ENCODE results near the gene SGSH.

Gene SGSH

DNA sequence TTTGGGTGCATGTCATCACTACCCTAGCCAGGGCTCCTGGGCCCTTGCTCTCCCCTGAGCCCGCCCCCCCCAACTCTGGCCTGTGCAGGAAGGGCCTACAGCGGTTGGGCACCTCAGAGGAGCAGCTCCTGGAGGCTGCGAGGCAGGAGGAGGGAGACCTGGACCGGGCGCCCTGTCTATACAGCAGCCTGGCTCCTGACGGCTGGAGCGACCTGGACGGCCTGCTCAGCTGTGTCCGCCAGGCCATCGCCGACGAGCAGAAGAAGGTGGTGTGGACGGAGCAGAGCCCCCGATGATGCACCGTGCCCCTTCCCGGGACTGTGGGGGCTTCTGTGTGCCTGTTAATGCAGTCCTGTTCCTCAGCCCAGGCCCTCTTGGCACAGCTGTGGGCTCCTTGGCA lies 12.1 kb downstream of the SGSH start:
- no peak; the same call in 1 of the 3 replicates for ATAC-seq
- TF ChIP-seq ZFP3 (CRISPR knock-in tag; IDR thresholded peaks at IDR 0.05) (no peak), OSR1 (CRISPR knock-in tag; IDR thresholded peaks at IDR 0.05) (no peak), ESRRG (CRISPR knock-in tag; IDR thresholded peaks at IDR 0.05) (no peak), ARNTL (CRISPR knock-in tag; IDR thresholded peaks at IDR 0.05; ENCODE audit: borderline replicate concordance, low read depth) (no peak), ZNF565 (CRISPR knock-in tag; conservative IDR thresholded peaks at IDR 0.05; ENCODE audit: low read depth) (no peak), ISL1 (CRISPR knock-in tag; IDR thresholded peaks at IDR 0.05) (no peak), GLIS3 (CRISPR knock-in tag; IDR thresholded peaks at IDR 0.05) (no peak), CSDC2 (CRISPR knock-in tag; IDR thresholded peaks at IDR 0.05) (no peak), ZNF70 (CRISPR knock-in tag; IDR thresholded peaks at IDR 0.05) (no peak), TCF4 (CRISPR knock-in tag; IDR thresholded peaks at IDR 0.05; ENCODE audit: borderline replicate concordance) (no peak), TOX (CRISPR knock-in tag; IDR thresholded peaks at IDR 0.05; ENCODE audit: borderline replicate concordance) (no peak), ZC3H10 (CRISPR knock-in tag; IDR thresholded peaks at IDR 0.05) (no peak), ZNF8 (CRISPR knock-in tag; IDR thresholded peaks at IDR 0.05) (no peak), RARB (CRISPR knock-in tag; IDR thresholded peaks at IDR 0.05) (no peak)
- TF ChIP-seq, protein P1, sequence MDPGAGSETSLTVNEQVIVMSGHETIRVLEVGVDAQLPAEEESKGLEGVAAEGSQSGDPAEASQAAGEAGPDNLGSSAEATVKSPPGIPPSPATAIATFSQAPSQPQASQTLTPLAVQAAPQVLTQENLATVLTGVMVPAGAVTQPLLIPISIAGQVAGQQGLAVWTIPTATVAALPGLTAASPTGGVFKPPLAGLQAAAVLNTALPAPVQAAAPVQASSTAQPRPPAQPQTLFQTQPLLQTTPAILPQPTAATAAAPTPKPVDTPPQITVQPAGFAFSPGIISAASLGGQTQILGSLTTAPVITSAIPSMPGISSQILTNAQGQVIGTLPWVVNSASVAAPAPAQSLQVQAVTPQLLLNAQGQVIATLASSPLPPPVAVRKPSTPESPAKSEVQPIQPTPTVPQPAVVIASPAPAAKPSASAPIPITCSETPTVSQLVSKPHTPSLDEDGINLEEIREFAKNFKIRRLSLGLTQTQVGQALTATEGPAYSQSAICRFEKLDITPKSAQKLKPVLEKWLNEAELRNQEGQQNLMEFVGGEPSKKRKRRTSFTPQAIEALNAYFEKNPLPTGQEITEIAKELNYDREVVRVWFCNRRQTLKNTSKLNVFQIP (CRISPR knock-in tag; IDR thresholded peaks at IDR 0.05; ENCODE audit: borderline replicate concordance, low read depth), result no peak
- TF ChIP-seq, protein P2, sequence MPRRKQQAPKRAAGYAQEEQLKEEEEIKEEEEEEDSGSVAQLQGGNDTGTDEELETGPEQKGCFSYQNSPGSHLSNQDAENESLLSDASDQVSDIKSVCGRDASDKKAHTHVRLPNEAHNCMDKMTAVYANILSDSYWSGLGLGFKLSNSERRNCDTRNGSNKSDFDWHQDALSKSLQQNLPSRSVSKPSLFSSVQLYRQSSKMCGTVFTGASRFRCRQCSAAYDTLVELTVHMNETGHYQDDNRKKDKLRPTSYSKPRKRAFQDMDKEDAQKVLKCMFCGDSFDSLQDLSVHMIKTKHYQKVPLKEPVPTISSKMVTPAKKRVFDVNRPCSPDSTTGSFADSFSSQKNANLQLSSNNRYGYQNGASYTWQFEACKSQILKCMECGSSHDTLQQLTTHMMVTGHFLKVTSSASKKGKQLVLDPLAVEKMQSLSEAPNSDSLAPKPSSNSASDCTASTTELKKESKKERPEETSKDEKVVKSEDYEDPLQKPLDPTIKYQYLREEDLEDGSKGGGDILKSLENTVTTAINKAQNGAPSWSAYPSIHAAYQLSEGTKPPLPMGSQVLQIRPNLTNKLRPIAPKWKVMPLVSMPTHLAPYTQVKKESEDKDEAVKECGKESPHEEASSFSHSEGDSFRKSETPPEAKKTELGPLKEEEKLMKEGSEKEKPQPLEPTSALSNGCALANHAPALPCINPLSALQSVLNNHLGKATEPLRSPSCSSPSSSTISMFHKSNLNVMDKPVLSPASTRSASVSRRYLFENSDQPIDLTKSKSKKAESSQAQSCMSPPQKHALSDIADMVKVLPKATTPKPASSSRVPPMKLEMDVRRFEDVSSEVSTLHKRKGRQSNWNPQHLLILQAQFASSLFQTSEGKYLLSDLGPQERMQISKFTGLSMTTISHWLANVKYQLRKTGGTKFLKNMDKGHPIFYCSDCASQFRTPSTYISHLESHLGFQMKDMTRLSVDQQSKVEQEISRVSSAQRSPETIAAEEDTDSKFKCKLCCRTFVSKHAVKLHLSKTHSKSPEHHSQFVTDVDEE (CRISPR knock-in tag; IDR thresholded peaks at IDR 0.05), result no peak
- TF ChIP-seq, protein P3, sequence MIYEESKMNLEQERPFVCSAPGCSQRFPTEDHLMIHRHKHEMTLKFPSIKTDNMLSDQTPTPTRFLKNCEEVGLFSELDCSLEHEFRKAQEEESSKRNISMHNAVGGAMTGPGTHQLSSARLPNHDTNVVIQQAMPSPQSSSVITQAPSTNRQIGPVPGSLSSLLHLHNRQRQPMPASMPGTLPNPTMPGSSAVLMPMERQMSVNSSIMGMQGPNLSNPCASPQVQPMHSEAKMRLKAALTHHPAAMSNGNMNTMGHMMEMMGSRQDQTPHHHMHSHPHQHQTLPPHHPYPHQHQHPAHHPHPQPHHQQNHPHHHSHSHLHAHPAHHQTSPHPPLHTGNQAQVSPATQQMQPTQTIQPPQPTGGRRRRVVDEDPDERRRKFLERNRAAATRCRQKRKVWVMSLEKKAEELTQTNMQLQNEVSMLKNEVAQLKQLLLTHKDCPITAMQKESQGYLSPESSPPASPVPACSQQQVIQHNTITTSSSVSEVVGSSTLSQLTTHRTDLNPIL (CRISPR knock-in tag; IDR thresholded peaks at IDR 0.05; ENCODE audit: low read depth), result no peak
- TF ChIP-seq, protein P4, sequence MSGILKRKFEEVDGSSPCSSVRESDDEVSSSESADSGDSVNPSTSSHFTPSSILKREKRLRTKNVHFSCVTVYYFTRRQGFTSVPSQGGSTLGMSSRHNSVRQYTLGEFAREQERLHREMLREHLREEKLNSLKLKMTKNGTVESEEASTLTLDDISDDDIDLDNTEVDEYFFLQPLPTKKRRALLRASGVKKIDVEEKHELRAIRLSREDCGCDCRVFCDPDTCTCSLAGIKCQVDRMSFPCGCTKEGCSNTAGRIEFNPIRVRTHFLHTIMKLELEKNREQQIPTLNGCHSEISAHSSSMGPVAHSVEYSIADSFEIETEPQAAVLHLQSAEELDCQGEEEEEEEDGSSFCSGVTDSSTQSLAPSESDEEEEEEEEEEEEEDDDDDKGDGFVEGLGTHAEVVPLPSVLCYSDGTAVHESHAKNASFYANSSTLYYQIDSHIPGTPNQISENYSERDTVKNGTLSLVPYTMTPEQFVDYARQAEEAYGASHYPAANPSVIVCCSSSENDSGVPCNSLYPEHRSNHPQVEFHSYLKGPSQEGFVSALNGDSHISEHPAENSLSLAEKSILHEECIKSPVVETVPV (CRISPR knock-in tag; IDR thresholded peaks at IDR 0.05), result no peak
- TF ChIP-seq, protein P5, sequence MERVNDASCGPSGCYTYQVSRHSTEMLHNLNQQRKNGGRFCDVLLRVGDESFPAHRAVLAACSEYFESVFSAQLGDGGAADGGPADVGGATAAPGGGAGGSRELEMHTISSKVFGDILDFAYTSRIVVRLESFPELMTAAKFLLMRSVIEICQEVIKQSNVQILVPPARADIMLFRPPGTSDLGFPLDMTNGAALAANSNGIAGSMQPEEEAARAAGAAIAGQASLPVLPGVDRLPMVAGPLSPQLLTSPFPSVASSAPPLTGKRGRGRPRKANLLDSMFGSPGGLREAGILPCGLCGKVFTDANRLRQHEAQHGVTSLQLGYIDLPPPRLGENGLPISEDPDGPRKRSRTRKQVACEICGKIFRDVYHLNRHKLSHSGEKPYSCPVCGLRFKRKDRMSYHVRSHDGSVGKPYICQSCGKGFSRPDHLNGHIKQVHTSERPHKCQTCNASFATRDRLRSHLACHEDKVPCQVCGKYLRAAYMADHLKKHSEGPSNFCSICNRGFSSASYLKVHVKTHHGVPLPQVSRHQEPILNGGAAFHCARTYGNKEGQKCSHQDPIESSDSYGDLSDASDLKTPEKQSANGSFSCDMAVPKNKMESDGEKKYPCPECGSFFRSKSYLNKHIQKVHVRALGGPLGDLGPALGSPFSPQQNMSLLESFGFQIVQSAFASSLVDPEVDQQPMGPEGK (CRISPR knock-in tag; IDR thresholded peaks at IDR 0.05; ENCODE audit: borderline replicate concordance), result no peak

DNA sequence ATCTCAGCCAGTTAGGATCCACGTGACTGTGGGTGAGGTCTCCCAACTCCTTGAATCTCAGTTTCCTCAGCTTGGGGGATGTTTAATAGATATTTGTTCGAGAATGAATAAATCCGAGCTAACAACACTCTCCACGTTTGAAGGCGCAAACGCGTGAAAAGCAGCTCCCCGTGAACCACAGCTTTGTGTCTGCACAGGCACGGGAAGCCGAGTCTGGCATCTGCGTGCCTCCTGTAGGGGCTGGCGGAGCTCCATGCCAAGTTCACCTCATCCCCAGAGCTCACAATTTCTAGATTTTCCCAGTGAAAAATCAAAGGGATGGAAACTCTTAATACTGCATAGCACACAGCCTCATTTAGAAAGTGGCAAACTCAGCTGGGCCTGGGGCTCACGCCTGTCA lies 14.3 kb downstream of the SGSH start:
- ATAC-seq, result no peak
- no peak for TF ChIP-seq ESRRG (CRISPR knock-in tag; IDR thresholded peaks at IDR 0.05)
- no peak for TF ChIP-seq TOX (CRISPR knock-in tag; IDR thresholded peaks at IDR 0.05; ENCODE audit: borderline replicate concordance)
- no peak for TF ChIP-seq SNAI2 (CRISPR knock-in tag; IDR thresholded peaks at IDR 0.05)
- TF ChIP-seq OSR1 (CRISPR knock-in tag; IDR thresholded peaks at IDR 0.05), result no peak
- no peak for TF ChIP-seq ARNTL (CRISPR knock-in tag; IDR thresholded peaks at IDR 0.05; ENCODE audit: borderline replicate concordance, low read depth)
- no peak for TF ChIP-seq TCF4 (CRISPR knock-in tag; IDR thresholded peaks at IDR 0.05; ENCODE audit: borderline replicate concordance)
- TF ChIP-seq, protein P1 (CRISPR knock-in tag; IDR thresholded peaks at IDR 0.05; ENCODE audit: borderline replicate concordance, low read depth), result no peak
- no peak for TF ChIP-seq ZNF8 (CRISPR knock-in tag; IDR thresholded peaks at IDR 0.05)
- TF ChIP-seq RARB (CRISPR knock-in tag; IDR thresholded peaks at IDR 0.05), result no peak
- TF ChIP-seq, protein P2 (CRISPR knock-in tag; IDR thresholded peaks at IDR 0.05), result no peak
- TF ChIP-seq CSDC2 (CRISPR knock-in tag; IDR thresholded peaks at IDR 0.05), result no peak
- TF ChIP-seq ZFP30 (CRISPR knock-in tag; IDR thresholded peaks at IDR 0.05), result no peak
- TF ChIP-seq BACH2 (CRISPR knock-in tag; IDR thresholded peaks at IDR 0.05; ENCODE audit: borderline replicate concordance), result no peak
- TF ChIP-seq ZNF565 (CRISPR knock-in tag; conservative IDR thresholded peaks at IDR 0.05; ENCODE audit: low read depth), result no peak
- TF ChIP-seq ISL1 (CRISPR knock-in tag; IDR thresholded peaks at IDR 0.05), result no peak
- no peak for TF ChIP-seq PPARA (CRISPR knock-in tag; IDR thresholded peaks at IDR 0.05; ENCODE audit: borderline replicate concordance)
- no peak for TF ChIP-seq GLIS3 (CRISPR knock-in tag; IDR thresholded peaks at IDR 0.05)
- TF ChIP-seq ZC3H10 (CRISPR knock-in tag; IDR thresholded peaks at IDR 0.05), result no peak
- TF ChIP-seq ZFP3 (CRISPR knock-in tag; IDR thresholded peaks at IDR 0.05), result no peak

All from SK-N-SH treated with all-trans-retinoic acid at 6 μM for 48 hours (cell line).